Calu3 (cell line): ENCODE data around the gene ZC3H11A. TPM values are rescaled to one million over a fixed set of nuclear protein-coding genes. Genes with fewer than 3 reads are reported as not detected.

Experiments
- BruUV-seq: library from RNA; stranded (reverse); fragments of 400-500 nt; replicated peaks from 2 replicates; lab custom pipeline; 2021; lab: Mats Ljungman, UMichigan
- CTCF ChIA-PET: fragments of 300-600 bp; sonication (Branson Sonifier 250); formaldehyde crosslinking; loops from one replicate; lab custom pipeline; 2022; ENCODE audit warnings: antibody characterized with exemption; lab: Charles Lee
- DNase-seq: peaks from one replicate; pipeline ENCODE4 v3.0.0; 2022
- H3K27ac Mint-ChIP-seq: one replicate; pipeline ENCODE4 v1.8.0; 2022; ENCODE audit warnings: mixed read lengths; ENCODE audit not compliant: unreplicated experiment
- H3K27me3 Mint-ChIP-seq: one replicate; pipeline ENCODE4 v1.8.0; 2022; ENCODE audit warnings: mixed read lengths; ENCODE audit not compliant: unreplicated experiment
- H3K36me3 Mint-ChIP-seq: one replicate; pipeline ENCODE4 v1.8.0; 2022; ENCODE audit warnings: mild to moderate bottlenecking, moderate library complexity, mixed read lengths; ENCODE audit not compliant: insufficient read depth, unreplicated experiment
- H3K4me1 Mint-ChIP-seq: one replicate; pipeline ENCODE4 v1.8.0; 2022; ENCODE audit warnings: mild to moderate bottlenecking, low read depth, mixed read lengths; ENCODE audit not compliant: unreplicated experiment
- H3K4me3 Mint-ChIP-seq: one replicate; pipeline ENCODE4 v1.8.0; 2022; ENCODE audit warnings: mild to moderate bottlenecking, low read depth, moderate library complexity, mixed read lengths; ENCODE audit not compliant: unreplicated experiment
- H3K9me3 Mint-ChIP-seq: one replicate; pipeline ENCODE4 v1.8.0; 2022; ENCODE audit warnings: low read depth, mixed read lengths; ENCODE audit not compliant: unreplicated experiment
- CTCF ChIP-seq: fragments of 200-600 bp; IDR thresholded peaks from one replicate; pipeline ENCODE4 v1.8.0; 2022; ENCODE audit warnings: antibody characterized with exemption; ENCODE audit not compliant: unreplicated experiment
- intact Hi-C: fragments of 100-400 bp; cut with micrococcal nuclease; formaldehyde crosslinking; loops from one replicate; pipeline ENCODE4 v1.10.0; 2022; ENCODE audit not compliant: unreplicated experiment
- total RNA-seq: library from RNA; stranded (reverse); gene quantifications from 2 replicates; pipeline ENCODE4 v1.2.3, GENCODE V29; 2022

Gene ZC3H11A
- total RNA-seq, 1 experiment from 2014 or later: 113 TPM

- Mint-ChIP-seq H3K9me3 (peaks cover 2% of the 10 kb centered on the region), H3K4me1 (peaks cover 19% of the 10 kb centered on the region), H3K4me3 (no peak overlapping the region), H3K36me3 (peaks cover 61% of the 10 kb centered on the region), H3K27me3 (no peaks in the 10 kb centered on the region), H3K27ac (no peak overlapping the region)
- TF ChIP-seq CTCF: no peak
- no peak for DNase-seq
- intact Hi-C loops: no loop called here
- CTCF ChIA-PET: interaction anchor here (0.6 kb wide), 1 partner anchor 51 kb away, joined by 3 read pairs; no protein-coding TSS in a partner anchor
- BruUV-seq: no TSS peak
Measured at GRCh38 chr1:203799971-203800370, 4.5 kb downstream of the ZC3H11A start.

GRCh38 chr1:203805689-203806088, 10.3 kb downstream of the ZC3H11A start:
- CTCF ChIA-PET: interaction anchor here (1.1 kb wide), 1 partner anchor 17 kb away, joined by 3 read pairs; no protein-coding TSS in a partner anchor
- no TSS peak for BruUV-seq
- Mint-ChIP-seq H3K4me3 (no peak overlapping the region), H3K9me3 (no peaks in the 10 kb centered on the region), H3K27me3 (no peaks in the 10 kb centered on the region), H3K4me1 (no peaks in the 10 kb centered on the region), H3K27ac (no peak overlapping the region), H3K36me3 (peaks cover 71% of the 10 kb centered on the region)
- TF ChIP-seq CTCF: no peak
- intact Hi-C loops: no loop called here
- no peak for DNase-seq

- BruUV-seq: no TSS peak
- TF ChIP-seq CTCF: no peak
- no peak overlapping the region for H3K4me3 Mint-ChIP-seq
- H3K27ac Mint-ChIP-seq: no peak overlapping the region
- CTCF ChIA-PET: no interaction called here
- H3K36me3 Mint-ChIP-seq: peaks cover 84% of the 10 kb centered on the region
- H3K4me1 Mint-ChIP-seq: no peaks in the 10 kb centered on the region
- no peaks in the 10 kb centered on the region for H3K9me3 Mint-ChIP-seq
- no peak for DNase-seq
- no peaks in the 10 kb centered on the region for H3K27me3 Mint-ChIP-seq
- intact Hi-C loops: no loop called here
Measured at GRCh38 chr1:203807196-203807595, 11.8 kb downstream of the ZC3H11A start.

GRCh38 chr1:203813581-203814341, 18.3 kb downstream of the ZC3H11A start:
- no peaks in the 10 kb centered on the region for H3K4me1 Mint-ChIP-seq
- CTCF ChIA-PET: no interaction called here
- no peaks in the 10 kb centered on the region for H3K9me3 Mint-ChIP-seq
- peaks cover 81% of the 10 kb centered on the region for H3K36me3 Mint-ChIP-seq
- intact Hi-C loops: no loop called here
- no TSS peak for BruUV-seq
- H3K4me3 Mint-ChIP-seq: no peak overlapping the region
- H3K27ac Mint-ChIP-seq: no peak overlapping the region
- DNase-seq: no peak
- no peak for TF ChIP-seq CTCF
- H3K27me3 Mint-ChIP-seq: no peaks in the 10 kb centered on the region
